MM.1S (cell line): ENCODE results near the gene DUXA.

ENCODE experiments used
- EZH2 ChIP-seq: fragments of 300-600 bp; sonication (generic); optimal IDR thresholded peaks from 2 replicates; pipeline ENCODE3; 2017; ENCODE audit warnings: low read depth, mild to moderate bottlenecking, antibody characterized with exemption, low read length, mixed read lengths
- EZH2phosphoT487 ChIP-seq: fragments of 300-600 bp; sonication (generic); IDR thresholded peaks from 2 replicates; pipeline ENCODE4 v1.6.1; 2018; ENCODE audit warnings: antibody characterized with exemption, low read length
- TF ChIP-seq, protein P1 (sequence below): fragments of 300-600 bp; sonication (generic); IDR thresholded peaks from 2 replicates; pipeline ENCODE4 v1.5.1; 2016; ENCODE audit warnings: antibody characterized with exemption, low read length, mixed read lengths

DNA sequence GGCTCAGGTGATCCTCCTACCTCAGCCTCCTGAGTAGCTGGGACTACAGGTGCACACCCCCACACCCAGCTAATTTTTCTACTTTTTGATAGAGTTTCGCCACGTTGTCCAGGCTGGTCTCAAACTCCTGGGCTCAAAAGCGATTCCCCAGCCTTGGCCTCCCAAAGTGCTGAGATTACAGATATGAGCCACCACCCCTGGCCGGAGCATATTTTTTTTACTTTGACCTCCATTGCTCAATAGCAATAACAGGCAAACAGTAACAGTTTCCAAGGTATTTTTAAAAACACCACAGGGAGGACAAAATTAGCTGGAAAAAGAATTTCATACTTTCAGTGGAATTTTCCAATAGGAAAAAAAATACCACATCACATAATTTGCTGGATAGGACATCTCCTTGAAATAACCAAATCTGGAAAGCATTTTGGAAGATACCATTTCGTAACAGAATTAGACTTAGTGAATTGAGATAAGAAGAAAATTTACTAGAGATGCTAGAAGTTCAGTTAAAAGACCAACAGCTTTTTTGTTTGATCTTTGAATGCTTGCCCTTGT lies 5.2 kb downstream of the DUXA start:
- TF ChIP-seq, protein P1, sequence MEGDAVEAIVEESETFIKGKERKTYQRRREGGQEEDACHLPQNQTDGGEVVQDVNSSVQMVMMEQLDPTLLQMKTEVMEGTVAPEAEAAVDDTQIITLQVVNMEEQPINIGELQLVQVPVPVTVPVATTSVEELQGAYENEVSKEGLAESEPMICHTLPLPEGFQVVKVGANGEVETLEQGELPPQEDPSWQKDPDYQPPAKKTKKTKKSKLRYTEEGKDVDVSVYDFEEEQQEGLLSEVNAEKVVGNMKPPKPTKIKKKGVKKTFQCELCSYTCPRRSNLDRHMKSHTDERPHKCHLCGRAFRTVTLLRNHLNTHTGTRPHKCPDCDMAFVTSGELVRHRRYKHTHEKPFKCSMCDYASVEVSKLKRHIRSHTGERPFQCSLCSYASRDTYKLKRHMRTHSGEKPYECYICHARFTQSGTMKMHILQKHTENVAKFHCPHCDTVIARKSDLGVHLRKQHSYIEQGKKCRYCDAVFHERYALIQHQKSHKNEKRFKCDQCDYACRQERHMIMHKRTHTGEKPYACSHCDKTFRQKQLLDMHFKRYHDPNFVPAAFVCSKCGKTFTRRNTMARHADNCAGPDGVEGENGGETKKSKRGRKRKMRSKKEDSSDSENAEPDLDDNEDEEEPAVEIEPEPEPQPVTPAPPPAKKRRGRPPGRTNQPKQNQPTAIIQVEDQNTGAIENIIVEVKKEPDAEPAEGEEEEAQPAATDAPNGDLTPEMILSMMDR, result no peak
- TF ChIP-seq EZH2 (no peak), EZH2phosphoT487 (no peak)
